PC-3 (cell line): Measurements from ENCODE around the gene DCLRE1C.
"Not testable (repeated sequence)": the region's sequence is repeated elsewhere in the genome, so short reads cannot be mapped to it uniquely, and the experiment has no call there.

Experiments
- EZH2phosphoT487 ChIP-seq: fragments of 300-600 bp; sonication (generic); IDR thresholded peaks from 2 replicates; pipeline ENCODE4 v1.6.1; 2018; ENCODE audit warnings: mild to moderate bottlenecking, antibody characterized with exemption, low read length, borderline replicate concordance
- TF ChIP-seq, protein P1 (sequence below): fragments of 300-600 bp; sonication (generic); conservative IDR thresholded peaks from 2 replicates; pipeline ENCODE4 v1.5.1; 2017; ENCODE audit warnings: antibody characterized with exemption, low read depth, mild to moderate bottlenecking, low read length

DNA sequence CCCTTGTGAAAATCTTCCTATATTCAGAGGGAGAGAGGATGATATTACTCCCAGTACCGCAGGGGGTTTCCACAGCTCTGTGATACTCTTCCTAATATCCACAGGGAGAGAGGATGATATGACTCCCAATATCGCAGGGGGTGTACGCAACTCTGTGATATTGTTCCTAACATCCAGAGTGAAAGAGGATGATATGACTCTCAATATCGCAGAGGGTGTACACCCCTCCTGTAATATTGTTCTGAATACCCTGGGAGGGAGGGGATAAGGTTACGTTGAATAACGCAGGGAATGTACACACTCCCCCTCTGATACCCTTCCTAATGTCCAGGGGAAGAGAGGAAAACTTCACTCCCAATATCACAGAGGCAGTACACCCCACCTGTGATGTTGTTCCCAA, 35.7 kb upstream of the DCLRE1C start:
- TF ChIP-seq, protein P1, sequence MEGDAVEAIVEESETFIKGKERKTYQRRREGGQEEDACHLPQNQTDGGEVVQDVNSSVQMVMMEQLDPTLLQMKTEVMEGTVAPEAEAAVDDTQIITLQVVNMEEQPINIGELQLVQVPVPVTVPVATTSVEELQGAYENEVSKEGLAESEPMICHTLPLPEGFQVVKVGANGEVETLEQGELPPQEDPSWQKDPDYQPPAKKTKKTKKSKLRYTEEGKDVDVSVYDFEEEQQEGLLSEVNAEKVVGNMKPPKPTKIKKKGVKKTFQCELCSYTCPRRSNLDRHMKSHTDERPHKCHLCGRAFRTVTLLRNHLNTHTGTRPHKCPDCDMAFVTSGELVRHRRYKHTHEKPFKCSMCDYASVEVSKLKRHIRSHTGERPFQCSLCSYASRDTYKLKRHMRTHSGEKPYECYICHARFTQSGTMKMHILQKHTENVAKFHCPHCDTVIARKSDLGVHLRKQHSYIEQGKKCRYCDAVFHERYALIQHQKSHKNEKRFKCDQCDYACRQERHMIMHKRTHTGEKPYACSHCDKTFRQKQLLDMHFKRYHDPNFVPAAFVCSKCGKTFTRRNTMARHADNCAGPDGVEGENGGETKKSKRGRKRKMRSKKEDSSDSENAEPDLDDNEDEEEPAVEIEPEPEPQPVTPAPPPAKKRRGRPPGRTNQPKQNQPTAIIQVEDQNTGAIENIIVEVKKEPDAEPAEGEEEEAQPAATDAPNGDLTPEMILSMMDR, result not testable (repeated sequence)
- TF ChIP-seq EZH2phosphoT487, result not testable (repeated sequence)
